ENCODE measurements around the gene TMPRSS11F. TPM values are rescaled to one million over a fixed set of nuclear protein-coding genes. Genes with fewer than 3 reads are reported as not detected.
A peak's percentile ranks its signal among the peaks of the same experiment; 100 is the strongest.
"Not testable (repeated sequence)": the region's sequence is repeated elsewhere in the genome, so short reads cannot be mapped to it uniquely, and the experiment has no call there.

The TMPRSS11F gene
- polyA plus RNA-seq, 1 donor from 2014 or later = not detected

- Histone ChIP-seq H3K27me3 (ENCODE audit: insufficient read depth, low read depth, low read length) (no peaks in the 10 kb centered on the region), H3K4me2 (ENCODE audit: low read length) (no peak overlapping the region), H4K20me1 (ENCODE audit: insufficient read depth) (no peaks in the 10 kb centered on the region), H3K9ac (ENCODE audit: low read length) (no peak overlapping the region), H3F3A (ENCODE audit: insufficient read depth, low read length, poor library complexity, severe bottlenecking) (no peaks in the 10 kb centered on the region), H2AFZ (ENCODE audit: low read depth, low read length) (no peak overlapping the region), H3K27ac (ENCODE audit: low read length) (no peak overlapping the region), H3K4me3 (ENCODE audit: low read length) (no peak overlapping the region), H3K36me3 (ENCODE audit: insufficient read depth, low read length) (no peaks in the 10 kb centered on the region), H3K79me2 (replicated peaks; ENCODE audit: insufficient read depth, low read length) (no peaks in the 10 kb centered on the region), H3K9me2 (ENCODE audit: insufficient read depth, low read length) (no peaks in the 10 kb centered on the region), H3K9me3 (ENCODE audit: low read length) (no peaks in the 10 kb centered on the region)
- no peak for TF ChIP-seq CTCF (IDR thresholded peaks at IDR 0.05; ENCODE audit: poor library complexity, severe bottlenecking)
- no peak for TF ChIP-seq EZH2 (IDR thresholded peaks at IDR 0.05; ENCODE audit: borderline replicate concordance, insufficient read depth, low read length, poor library complexity, severe bottlenecking)
Observed at GRCh38 chr4:68176500-68176899, 46.8 kb upstream of the TMPRSS11F start.

- no peaks in the 10 kb centered on the region for H3K79me2 ChIP-seq (replicated peaks; ENCODE audit: insufficient read depth, low read length)
- H2AFZ ChIP-seq (ENCODE audit: low read depth, low read length) = no peak overlapping the region
- TF ChIP-seq CTCF (IDR thresholded peaks at IDR 0.05; ENCODE audit: poor library complexity, severe bottlenecking) (peak; percentile 88), POLR2AphosphoS5 (IDR thresholded peaks at IDR 0.05) (no peak), SMC3 (conservative IDR thresholded peaks at IDR 0.05; ENCODE audit: poor library complexity) (peak; percentile 88), RAD21 (conservative IDR thresholded peaks at IDR 0.05) (peak; percentile 91)
- H3F3A ChIP-seq (ENCODE audit: insufficient read depth, low read length, poor library complexity, severe bottlenecking) = no peaks in the 10 kb centered on the region
- no peak overlapping the region for H3K27ac ChIP-seq (ENCODE audit: low read length)
- no peaks in the 10 kb centered on the region for H3K27me3 ChIP-seq (ENCODE audit: insufficient read depth, low read depth, low read length)
- H3K9me2 ChIP-seq (ENCODE audit: insufficient read depth, low read length) = no peaks in the 10 kb centered on the region
- H3K4me3 ChIP-seq (ENCODE audit: low read length) = no peak overlapping the region
- H3K36me3 ChIP-seq (ENCODE audit: insufficient read depth, low read length) = no peaks in the 10 kb centered on the region
- no peaks in the 10 kb centered on the region for H3K9me3 ChIP-seq (ENCODE audit: low read length)
- H3K9ac ChIP-seq (ENCODE audit: low read length) = no peak overlapping the region
- no peak overlapping the region for H3K4me2 ChIP-seq (ENCODE audit: low read length)
- H4K20me1 ChIP-seq (ENCODE audit: insufficient read depth) = no peaks in the 10 kb centered on the region
Observed at GRCh38 chr4:68175562-68176155, 46.0 kb upstream of the TMPRSS11F start.

- H4K20me1 ChIP-seq (ENCODE audit: insufficient read depth); H3K9me2 ChIP-seq (ENCODE audit: insufficient read depth, low read length); H3F3A ChIP-seq (ENCODE audit: insufficient read depth, low read length, poor library complexity, severe bottlenecking); H3K4me2 ChIP-seq (ENCODE audit: low read length); H3K27me3 ChIP-seq (ENCODE audit: insufficient read depth, low read depth, low read length); H3K9ac ChIP-seq (ENCODE audit: low read length); H3K4me3 ChIP-seq (ENCODE audit: low read length); H3K79me2 ChIP-seq (replicated peaks; ENCODE audit: insufficient read depth, low read length); H3K27ac ChIP-seq (ENCODE audit: low read length); H3K36me3 ChIP-seq (ENCODE audit: insufficient read depth, low read length); H2AFZ ChIP-seq (ENCODE audit: low read depth, low read length); H3K9me3 ChIP-seq (ENCODE audit: low read length): not testable (repeated sequence)
Observed at GRCh38 chr4:68174389-68174788, 44.7 kb upstream of the TMPRSS11F start.

- H3K9ac ChIP-seq (ENCODE audit: low read length); H3K9me3 ChIP-seq (ENCODE audit: low read length); H3F3A ChIP-seq (ENCODE audit: insufficient read depth, low read length, poor library complexity, severe bottlenecking); H3K36me3 ChIP-seq (ENCODE audit: insufficient read depth, low read length); H3K27ac ChIP-seq (ENCODE audit: low read length); H2AFZ ChIP-seq (ENCODE audit: low read depth, low read length); H3K79me2 ChIP-seq (replicated peaks; ENCODE audit: insufficient read depth, low read length); H3K27me3 ChIP-seq (ENCODE audit: insufficient read depth, low read depth, low read length); H3K4me2 ChIP-seq (ENCODE audit: low read length); H3K9me2 ChIP-seq (ENCODE audit: insufficient read depth, low read length); H3K4me3 ChIP-seq (ENCODE audit: low read length); H4K20me1 ChIP-seq (ENCODE audit: insufficient read depth): not testable (repeated sequence)
Observed at GRCh38 chr4:68172147-68172546, 42.5 kb upstream of the TMPRSS11F start.

Measured in neural cell (in vitro differentiated cells).